ENCODE data around the gene VPS39.

The VPS39 gene

DNA sequence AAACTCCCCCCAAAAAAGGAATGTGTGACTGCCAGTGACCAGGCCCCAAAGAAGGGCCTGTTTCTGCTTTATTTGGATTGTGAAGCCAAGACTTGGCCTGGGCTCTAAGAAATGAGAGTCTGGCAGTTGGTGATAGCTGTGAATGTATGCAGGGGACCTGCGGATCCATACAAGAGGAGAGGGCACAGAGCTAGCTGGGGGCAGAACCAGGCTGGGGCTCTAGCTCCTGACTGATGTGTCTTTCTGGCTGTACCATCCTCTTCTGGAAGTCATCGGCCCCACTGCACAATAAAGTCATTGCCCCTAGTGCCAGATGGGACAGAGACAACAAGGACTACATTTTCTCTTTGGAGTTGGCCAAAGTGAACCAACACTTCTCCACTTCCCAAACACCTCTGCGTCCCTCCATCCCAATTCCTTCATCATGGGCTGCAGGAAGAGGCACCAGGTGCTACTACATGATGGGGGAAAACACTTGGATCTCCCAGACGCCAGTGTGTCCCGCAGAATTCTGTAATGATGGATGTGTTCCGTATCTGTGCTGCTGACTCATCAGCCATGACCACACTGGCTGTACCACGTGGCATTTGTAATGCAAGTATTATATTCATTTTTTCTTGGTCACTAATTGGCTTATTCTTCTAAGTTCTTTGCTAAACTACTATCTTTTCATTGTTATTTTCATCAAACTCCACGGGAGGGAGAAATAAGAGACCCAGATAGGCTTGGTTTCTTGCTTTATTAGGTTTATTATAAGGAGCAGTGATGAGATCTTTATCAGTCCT, 49.9 kb downstream of the VPS39 start:
- H3K4me2 ChIP-seq (ENCODE audit: low read depth, low read length, poor library complexity, severe bottlenecking) = no peak overlapping the region
- TF ChIP-seq CTCF (IDR thresholded peaks at IDR 0.05; ENCODE audit: insufficient read depth, low read length, poor library complexity, severe bottlenecking) = no peak
- TF ChIP-seq EZH2phosphoT487 (conservative IDR thresholded peaks at IDR 0.05; ENCODE audit: low read length) = no peak
- no peaks in the 10 kb centered on the region for H3K9me3 ChIP-seq (ENCODE audit: insufficient read depth, low read length)
- H3K4me3 ChIP-seq (ENCODE audit: insufficient read depth, low read length, poor library complexity, severe bottlenecking) = no peak overlapping the region
- H3K27ac ChIP-seq (ENCODE audit: low read depth, low read length) = no peak overlapping the region
- H3K9me2 ChIP-seq (replicated peaks; ENCODE audit: insufficient read depth, low read length) = no peaks in the 10 kb centered on the region
- H2AFZ ChIP-seq (ENCODE audit: low read depth, low read length, severe bottlenecking) = no peak overlapping the region
- H3K27me3 ChIP-seq (ENCODE audit: low read length) = no peaks in the 10 kb centered on the region
- no peak overlapping the region for H3K9ac ChIP-seq (ENCODE audit: low read length)
- no peaks in the 10 kb centered on the region for H3F3A ChIP-seq (ENCODE audit: insufficient read depth)
- no peaks in the 10 kb centered on the region for H3K79me2 ChIP-seq (ENCODE audit: insufficient read depth, low read length)
- peaks cover 5% of the 10 kb centered on the region; the same call in 1 of the 2 replicates for H3K36me3 ChIP-seq (ENCODE audit: low read length)
- H4K20me1 ChIP-seq (ENCODE audit: low read depth, low read length) = no peaks in the 10 kb centered on the region

DNA sequence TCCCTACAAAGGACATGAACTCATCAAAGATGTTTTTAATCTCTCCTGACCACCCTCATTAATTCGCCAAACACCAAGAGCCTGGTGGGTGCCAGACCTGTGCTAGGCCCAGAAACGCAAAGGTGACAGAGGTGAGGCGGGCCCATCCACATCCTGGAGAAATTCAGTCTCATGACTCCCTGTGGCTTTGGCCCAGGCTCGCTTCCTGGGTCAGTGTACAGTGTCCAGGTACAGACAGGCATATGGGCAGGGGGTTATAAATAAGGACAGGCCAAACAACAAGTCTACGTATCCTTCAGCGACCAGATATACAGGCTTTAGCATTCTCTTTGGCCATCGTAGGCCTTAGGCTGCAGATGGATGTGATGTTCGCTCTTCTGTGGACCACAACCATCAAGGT, 50.7 kb downstream of the VPS39 start:
- H3K27me3 ChIP-seq (ENCODE audit: low read length) = no peaks in the 10 kb centered on the region
- no peak overlapping the region for H3K4me2 ChIP-seq (ENCODE audit: low read depth, low read length, poor library complexity, severe bottlenecking)
- H3K9ac ChIP-seq (ENCODE audit: low read length) = no peak overlapping the region
- no peaks in the 10 kb centered on the region for H3K79me2 ChIP-seq (ENCODE audit: insufficient read depth, low read length)
- H4K20me1 ChIP-seq (ENCODE audit: low read depth, low read length) = no peaks in the 10 kb centered on the region
- TF ChIP-seq EZH2phosphoT487 (conservative IDR thresholded peaks at IDR 0.05; ENCODE audit: low read length) (no peak), CTCF (IDR thresholded peaks at IDR 0.05; ENCODE audit: insufficient read depth, low read length, poor library complexity, severe bottlenecking) (no peak)
- H2AFZ ChIP-seq (ENCODE audit: low read depth, low read length, severe bottlenecking) = no peak overlapping the region
- H3K9me2 ChIP-seq (replicated peaks; ENCODE audit: insufficient read depth, low read length) = no peaks in the 10 kb centered on the region
- no peak overlapping the region for H3K4me3 ChIP-seq (ENCODE audit: insufficient read depth, low read length, poor library complexity, severe bottlenecking)
- H3K27ac ChIP-seq (ENCODE audit: low read depth, low read length) = no peak overlapping the region
- H3F3A ChIP-seq (ENCODE audit: insufficient read depth) = no peaks in the 10 kb centered on the region
- H3K9me3 ChIP-seq (ENCODE audit: insufficient read depth, low read length) = no peaks in the 10 kb centered on the region
- no peaks in the 10 kb centered on the region for H3K36me3 ChIP-seq (ENCODE audit: low read length)

GRCh38 chr15:42156243-42156922, 51.7 kb downstream of the VPS39 start, which contains the start of gene PLA2G4F:
Gene PLA2G4F (minus strand): TSS chr15:42156636. CDS start chr15:42156549, 87 bp downstream.
- no peak within 1 kb of the TSS for H3K27ac ChIP-seq (ENCODE audit: low read depth, low read length)
- H3K4me3 ChIP-seq (ENCODE audit: insufficient read depth, low read length, poor library complexity, severe bottlenecking) = no peak within 1 kb of the TSS
- no peaks in the 10 kb centered on the region for H3K9me2 ChIP-seq (replicated peaks; ENCODE audit: insufficient read depth, low read length)
- no peaks in the 10 kb centered on the region for H3K9me3 ChIP-seq (ENCODE audit: insufficient read depth, low read length)
- no peaks in the 10 kb centered on the region for H3K27me3 ChIP-seq (ENCODE audit: low read length)
- H2AFZ ChIP-seq (ENCODE audit: low read depth, low read length, severe bottlenecking) = no peak within 1 kb of the TSS
- H3K36me3 ChIP-seq (ENCODE audit: low read length) = no peaks in the 10 kb centered on the region
- H3K9ac ChIP-seq (ENCODE audit: low read length) = no peak within 1 kb of the TSS
- H3K4me2 ChIP-seq (ENCODE audit: low read depth, low read length, poor library complexity, severe bottlenecking) = no peak within 1 kb of the TSS
- no peaks in the 10 kb centered on the region for H3K79me2 ChIP-seq (ENCODE audit: insufficient read depth, low read length)
- no peaks in the 10 kb centered on the region for H3F3A ChIP-seq (ENCODE audit: insufficient read depth)
- TF ChIP-seq CTCF (IDR thresholded peaks at IDR 0.05; ENCODE audit: insufficient read depth, low read length, poor library complexity, severe bottlenecking) (no peak), EZH2phosphoT487 (conservative IDR thresholded peaks at IDR 0.05; ENCODE audit: low read length) (no peak)
- no peaks in the 10 kb centered on the region for H4K20me1 ChIP-seq (ENCODE audit: low read depth, low read length)

Measured in SU-DHL-6 (cell line).